Measurements from ENCODE around the gene TASOR.

The TASOR gene

DNA sequence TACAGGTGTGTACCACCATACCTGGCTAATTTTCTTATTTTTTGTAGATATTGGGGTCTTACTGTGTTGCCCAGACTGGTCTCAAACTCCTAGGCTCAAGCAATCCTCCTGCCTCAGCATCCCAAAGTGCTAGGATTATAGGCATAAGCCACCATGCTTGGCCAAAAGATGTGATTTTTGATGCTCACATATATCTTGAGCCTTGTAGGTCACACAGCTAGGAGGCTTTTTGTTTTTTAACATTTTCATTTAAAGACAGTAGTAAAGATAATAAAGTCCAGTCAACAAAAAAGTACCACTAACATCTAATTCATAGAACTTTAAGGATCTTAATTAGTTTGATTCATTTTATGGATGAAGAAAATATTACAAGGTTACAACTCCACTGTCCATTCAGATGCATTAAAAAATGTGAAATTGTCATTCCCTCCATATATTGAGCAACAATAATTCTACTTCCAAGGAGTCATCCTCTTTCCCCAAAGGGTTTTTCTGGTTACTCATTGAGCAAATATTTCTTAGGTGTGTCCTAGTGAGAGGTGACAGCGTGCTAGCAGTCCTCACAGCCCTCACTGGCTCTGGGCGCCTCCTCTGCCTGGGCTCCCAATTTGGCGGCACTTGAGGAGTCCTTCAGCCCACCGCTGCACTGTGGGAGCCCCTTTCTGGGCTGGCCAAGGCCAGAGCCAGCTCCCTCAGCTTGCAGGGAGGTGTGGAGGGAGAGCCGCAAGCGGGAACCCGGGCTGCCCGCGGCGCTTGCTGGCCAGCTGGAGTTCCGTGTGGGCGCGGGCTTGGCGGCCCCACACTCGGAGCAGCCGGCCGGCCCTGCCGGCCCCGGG lies 8.3 kb upstream of the TASOR start:
- intact Hi-C loops (cut with DNase I) = no loop called here
- DNase-seq = no peak

DNA sequence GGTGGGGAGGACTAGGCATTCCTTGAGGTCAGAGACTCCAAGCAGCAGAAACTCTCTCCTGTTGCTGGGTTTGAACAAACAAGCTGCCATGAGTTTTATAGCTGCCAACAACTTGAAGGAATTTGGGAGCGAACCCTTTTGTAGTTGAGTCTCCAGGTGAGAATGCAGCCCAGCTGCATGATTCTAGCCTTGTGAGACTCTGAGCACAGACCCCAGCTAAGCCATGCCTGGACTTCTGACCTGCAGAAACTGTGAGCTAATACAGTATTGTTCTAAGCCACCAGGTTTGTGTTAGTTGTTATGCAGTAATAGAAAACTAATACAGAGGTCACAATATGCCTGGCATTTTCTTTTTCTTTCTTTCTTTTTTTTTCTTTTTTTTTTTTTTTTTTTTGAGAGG lies 6.2 kb upstream of the TASOR start:
- intact Hi-C loops (cut with DNase I) = no loop called here
- DNase-seq = no peak

DNA sequence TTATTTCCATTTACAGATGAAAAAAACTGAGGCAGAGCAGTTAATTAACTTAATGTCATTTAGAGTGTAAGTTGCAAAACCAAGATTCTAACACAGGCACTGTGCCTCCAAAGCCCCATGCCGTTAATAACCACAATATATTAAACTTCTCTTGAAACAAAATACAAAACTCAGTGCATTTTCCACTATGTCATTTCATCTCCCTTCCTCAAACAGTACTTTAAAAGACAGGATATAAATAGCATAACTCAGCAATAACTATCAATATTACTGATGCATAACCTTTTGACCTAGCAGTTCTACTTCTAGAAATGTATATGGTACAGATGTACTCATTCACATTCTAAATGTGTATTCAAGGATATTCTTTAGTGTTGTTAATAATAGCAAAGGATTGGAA lies 5.1 kb upstream of the TASOR start:
- intact Hi-C loops (cut with DNase I) = no loop called here
- no peak for DNase-seq

DNA sequence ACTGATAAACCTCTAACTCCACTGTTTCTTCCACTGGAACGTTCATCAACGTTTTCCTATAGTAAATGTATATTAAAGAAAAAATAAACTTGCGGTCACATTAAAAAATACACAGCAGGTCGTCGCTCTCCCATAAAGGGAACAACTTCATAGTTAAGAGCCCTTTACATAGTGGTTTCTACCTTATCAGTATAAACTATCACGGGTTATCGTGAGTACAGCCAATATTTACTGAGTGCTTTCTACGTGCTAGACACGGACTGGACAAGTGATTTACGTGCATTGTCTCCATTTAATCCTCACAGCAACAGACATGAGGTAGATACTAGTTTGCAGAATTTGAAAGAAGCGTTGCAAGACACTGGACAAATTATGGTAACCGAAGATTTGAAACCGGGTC lies 964 bp upstream of the TASOR start:
- intact Hi-C loops (cut with DNase I) = no loop called here
- DNase-seq = no peak

DNA sequence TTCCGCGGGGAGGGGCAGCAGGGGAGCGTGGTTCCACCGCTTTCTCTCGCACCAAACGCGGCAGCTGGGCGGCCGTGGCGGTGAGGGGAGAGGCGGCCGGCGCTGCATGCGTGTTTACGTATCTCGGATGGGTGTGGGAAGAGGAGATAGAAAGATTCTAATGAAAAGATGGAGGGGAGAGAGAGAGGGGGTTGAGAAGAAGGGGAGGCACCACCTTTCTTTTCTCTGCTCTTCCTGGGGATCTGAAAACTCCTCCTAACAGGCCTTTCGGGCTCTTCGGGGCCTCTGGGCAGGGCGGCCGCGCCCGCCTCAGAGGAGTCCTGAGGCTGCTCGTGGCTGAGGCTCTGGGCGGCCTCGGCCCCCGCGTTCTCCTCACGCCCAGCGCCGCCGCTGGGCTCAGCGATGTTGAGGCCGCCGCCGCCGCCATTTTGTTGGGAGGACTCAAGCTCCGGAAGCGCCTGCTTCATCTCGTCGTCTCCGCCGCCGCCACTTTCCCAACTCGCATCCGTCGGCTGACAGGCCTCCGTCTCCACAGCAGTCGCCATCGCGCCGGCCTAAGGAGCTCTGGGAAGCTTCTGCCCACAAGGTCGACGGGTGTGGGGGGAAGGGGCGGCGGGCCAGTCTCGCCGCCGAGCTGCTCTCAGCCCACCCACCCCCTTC lies 473 bp downstream of the TASOR start:
- peak; percentile 48 to 96 (median 71) for DNase-seq
- intact Hi-C loops (cut with DNase I) = no loop called here

DNA sequence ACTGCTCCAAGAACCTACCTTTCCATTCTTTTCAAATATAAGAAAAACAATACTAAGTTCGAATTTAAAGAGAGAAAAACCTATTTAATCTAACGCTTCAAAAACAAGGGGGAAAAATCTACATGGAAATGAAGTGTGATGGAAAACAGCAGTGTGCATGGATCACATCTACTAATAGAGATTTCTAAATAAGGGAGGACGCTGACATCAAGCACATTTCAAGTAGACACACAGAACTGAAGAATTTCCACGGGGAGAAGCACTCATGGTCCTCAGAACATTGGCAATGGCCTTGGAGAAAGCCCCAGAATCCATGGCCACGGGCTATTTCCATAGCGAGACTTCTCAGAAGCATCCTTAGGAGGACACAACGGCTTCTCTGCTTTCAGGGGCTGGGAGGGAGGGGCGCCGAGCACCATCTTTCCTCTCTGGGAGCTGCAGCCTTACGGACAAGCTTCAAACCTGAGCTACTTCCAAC lies 1.0 kb downstream of the TASOR start:
- DNase-seq = no peak

DNA sequence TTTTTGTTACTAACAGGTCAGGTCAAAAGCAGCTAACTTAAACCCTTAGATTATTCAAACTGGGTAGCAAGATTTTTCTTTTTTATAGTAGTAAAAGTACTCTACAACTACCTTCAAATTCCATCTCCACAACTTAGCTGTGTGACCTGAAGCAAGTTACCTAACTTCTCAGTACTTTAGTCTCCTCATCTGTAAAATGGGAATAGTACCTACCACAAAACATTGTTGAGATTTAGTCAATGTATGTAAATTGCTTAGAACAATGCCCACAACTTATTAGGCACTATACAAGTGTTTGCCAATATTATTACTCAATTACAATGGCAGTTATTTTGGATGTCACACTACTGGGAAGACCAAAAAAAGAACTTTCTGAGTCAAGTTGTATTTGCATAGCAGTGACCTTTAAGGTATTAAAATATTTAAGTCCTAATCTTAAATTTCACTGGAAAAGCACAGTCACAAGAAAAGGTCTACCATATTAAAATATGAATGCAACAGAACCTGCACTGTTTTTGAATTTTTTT lies 2.9 kb downstream of the TASOR start:
- intact Hi-C loops (cut with DNase I) = no loop called here

More for the DNA sequence above, 1.0 kb downstream of the TASOR start:
- intact Hi-C loops (cut with DNase I) = no loop called here

DNA sequence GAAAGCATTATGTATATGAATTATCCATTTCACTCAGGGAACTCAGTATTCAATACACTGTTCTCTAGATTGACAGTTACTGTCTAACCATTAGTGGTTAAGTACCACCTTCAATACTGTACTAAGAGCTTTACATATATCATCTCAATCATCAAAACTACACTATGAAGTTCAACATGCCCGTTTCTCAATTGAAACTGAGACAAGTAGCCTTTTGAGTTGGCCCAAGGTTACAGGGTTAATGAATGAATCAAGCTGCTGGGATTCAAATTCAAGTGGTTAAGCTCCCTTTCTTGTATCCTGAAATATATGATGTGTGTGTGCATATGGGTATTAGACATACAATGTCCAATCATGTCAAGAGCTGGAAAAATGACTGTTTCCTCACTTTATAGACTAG lies 5.8 kb downstream of the TASOR start:
- intact Hi-C loops (cut with DNase I) = no loop called here

More for the DNA sequence above, 2.9 kb downstream of the TASOR start:
- no peak for DNase-seq

DNA sequence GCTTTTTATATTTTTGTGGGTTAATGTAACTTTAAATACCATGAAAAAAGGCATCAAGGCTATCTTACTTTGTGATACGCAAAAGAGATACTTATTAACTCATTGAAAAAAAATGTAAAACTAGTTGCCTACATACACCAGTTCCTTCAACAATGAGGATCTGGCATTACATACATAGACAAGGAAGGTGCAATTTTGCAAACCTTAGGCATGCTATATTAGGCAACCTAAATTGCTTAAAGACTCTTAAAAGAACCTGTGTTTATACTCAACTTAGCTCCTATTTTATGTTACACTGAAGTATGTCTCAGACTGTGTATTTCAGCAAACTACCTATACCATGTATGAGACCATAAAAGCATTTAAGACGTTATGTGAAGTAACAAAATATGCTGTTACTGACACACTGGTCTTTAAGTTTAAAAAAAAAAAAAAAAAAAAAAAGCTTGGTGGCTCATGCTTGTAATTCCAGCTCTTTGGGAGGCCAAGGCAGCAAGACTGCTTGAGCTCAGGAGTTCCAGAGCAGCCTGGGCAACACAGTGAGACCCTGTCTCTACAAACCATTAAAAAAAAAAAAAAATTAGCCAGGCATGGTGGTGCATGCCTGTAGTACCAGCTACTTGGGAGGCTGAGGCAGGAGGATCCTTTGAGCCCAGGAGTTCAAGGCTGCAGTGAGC lies 9.1 kb downstream of the TASOR start:
- intact Hi-C loops (cut with DNase I) = no loop called here
- DNase-seq = no peak

More for the DNA sequence above, 5.8 kb downstream of the TASOR start:
- no peak for DNase-seq

DNA sequence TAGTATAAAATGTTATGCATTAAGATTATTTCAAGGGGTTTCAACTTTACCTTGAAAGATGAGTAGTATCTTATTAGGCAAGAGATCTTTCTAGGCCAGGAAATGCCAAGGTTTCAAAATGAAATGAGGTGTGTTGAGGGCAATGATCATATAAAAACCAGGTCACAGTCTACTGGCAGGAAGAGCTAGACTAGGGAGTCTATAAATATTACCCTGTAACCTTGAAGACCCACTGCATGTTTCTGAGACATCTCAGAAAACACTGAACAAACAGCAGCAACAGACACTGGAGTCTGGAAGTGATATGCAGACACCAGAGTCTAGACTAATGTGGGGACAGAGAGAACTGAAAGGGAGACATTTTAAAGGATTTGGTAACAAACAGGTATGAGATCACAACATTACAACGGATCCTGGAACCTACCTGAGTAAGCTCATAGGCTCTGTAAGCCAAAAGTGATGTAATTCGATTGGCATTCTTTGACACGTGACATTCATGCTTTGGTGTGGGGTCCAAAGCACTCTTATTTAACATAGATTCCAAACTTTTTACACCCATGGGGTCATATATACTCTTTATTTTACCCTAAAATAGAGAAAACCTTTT lies 15.0 kb downstream of the TASOR start:
- no peak for DNase-seq
- intact Hi-C loops (cut with DNase I) = no loop called here

DNA sequence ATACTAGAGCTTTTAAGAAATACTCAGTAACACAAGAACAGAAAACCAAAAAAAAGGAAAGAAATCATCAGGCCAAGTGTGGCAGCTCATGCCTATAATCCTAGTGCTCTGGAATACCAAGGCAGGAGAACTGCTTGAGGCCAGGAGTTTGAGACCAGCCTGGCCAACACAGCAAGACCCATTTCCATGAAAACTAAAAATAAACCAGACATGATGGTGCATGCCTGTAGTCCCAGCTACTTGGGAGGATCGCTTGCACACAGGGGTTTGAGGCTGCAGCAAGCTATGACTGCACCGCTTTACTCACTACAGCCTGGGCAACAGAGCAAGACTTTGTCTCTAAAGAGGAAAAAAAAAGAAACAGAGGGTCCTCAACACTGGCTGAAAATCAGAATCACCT lies 18.2 kb downstream of the TASOR start:
- intact Hi-C loops (cut with DNase I) = no loop called here
- DNase-seq = no peak

DNA sequence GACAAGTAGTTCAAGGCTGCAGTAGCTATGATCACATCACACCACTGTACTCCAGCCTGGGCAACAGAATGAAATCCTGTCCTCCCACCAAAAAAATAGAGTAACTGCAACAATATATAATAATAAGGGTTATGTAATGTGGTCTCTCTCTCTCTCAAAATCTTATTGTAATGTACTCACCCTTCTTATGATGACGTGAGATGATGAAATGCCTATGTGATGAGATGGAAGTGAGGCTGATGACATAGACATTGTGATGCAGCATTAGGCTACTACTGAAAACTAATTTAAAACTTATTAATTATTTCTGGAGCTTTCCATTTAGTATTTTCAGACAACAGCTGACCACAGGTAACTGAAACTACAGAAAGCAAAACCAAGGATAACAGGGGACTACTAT lies 27.4 kb downstream of the TASOR start:
- intact Hi-C loops (cut with DNase I) = no loop called here
- no peak for DNase-seq

DNA sequence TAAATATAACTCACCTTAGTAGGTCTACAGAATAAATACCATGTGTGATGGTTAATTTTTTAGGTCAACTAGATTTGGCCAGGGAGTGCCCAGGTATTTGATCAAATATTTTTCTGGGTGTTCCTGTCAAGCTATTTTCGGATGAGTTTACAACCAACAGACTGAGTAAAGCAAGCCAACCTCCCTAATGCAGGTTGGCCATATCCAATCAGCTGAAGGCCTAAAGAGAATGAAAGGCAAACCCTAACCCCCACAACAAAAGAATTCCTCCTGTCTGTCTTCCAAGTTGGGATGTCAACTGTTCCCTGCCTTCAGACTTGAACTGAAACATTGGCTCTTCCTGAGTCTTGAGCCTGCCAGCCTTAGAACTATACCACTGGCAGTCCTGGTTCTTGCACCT lies 28.6 kb downstream of the TASOR start:
- intact Hi-C loops (cut with DNase I) = no loop called here

DNA sequence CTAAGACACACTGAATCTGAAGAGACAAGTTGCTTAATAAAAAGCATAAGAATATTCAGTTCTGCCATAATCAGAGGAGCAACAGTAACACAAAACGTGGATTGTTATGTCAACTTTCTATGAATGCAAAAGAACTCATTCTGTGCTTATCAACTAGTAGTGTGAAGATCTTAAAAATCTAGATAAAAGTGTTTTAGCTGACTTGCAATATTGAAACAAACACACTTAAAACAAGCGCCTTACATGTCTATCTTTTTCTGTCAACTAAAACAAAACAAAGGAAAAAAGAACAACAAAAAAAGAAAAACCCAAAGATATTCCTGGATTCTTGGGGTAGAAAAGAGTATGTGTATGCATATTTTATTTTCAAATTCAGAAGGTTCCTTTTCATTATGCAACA lies 37.7 kb downstream of the TASOR start:
- intact Hi-C loops (cut with DNase I) = no loop called here
- DNase-seq = no peak

More for the DNA sequence above, 28.6 kb downstream of the TASOR start:
- no peak for DNase-seq

DNA sequence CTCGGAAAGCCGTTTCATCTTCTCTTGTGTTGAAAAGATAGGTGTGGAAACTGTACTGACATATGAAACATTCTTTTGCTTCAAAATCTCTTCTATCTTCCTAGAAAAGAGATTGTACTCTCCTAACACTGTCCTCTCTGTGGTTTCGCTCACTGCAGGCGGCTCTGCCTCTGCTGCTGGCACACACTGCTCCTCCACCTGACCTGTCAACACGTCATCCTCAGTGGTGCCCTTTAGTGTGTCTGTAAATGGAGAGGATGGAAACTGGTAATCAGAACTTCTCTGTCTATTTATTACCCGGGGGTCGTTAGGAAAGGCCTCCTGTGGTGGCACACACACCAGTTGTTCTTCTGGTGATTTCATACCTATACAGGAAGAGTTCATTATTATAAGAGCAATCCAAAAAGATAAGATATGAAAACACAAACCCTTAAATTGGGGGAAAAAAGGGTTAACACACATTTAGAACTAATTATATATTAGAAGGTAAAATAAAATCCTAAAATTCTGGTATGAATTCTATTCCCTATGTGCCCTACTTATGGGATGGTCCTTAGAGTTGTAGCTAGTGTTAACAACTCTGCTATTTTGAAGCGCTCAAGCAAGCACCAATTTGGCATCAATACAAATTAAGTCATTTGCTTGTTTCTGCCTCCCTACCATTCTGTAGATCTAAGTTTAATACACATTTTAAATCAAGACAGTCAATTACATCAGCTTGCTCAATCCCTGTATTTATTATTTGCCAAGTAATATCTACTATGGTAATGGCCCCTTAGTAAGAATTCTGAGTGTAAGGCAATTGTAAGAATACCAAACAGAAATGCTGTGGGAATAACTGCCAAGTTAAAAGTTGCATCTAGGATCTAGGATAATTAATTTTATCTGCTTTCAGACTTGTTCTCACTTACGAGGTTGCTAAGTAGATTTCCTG lies 49.2 kb downstream of the TASOR start:
- DNase-seq = no peak
- intact Hi-C loops (cut with DNase I) = no loop called here

All from posterior cingulate gyrus (tissue), 11 donors.